ENCODE data around the gene RCAN1.

Gene RCAN1

DNA sequence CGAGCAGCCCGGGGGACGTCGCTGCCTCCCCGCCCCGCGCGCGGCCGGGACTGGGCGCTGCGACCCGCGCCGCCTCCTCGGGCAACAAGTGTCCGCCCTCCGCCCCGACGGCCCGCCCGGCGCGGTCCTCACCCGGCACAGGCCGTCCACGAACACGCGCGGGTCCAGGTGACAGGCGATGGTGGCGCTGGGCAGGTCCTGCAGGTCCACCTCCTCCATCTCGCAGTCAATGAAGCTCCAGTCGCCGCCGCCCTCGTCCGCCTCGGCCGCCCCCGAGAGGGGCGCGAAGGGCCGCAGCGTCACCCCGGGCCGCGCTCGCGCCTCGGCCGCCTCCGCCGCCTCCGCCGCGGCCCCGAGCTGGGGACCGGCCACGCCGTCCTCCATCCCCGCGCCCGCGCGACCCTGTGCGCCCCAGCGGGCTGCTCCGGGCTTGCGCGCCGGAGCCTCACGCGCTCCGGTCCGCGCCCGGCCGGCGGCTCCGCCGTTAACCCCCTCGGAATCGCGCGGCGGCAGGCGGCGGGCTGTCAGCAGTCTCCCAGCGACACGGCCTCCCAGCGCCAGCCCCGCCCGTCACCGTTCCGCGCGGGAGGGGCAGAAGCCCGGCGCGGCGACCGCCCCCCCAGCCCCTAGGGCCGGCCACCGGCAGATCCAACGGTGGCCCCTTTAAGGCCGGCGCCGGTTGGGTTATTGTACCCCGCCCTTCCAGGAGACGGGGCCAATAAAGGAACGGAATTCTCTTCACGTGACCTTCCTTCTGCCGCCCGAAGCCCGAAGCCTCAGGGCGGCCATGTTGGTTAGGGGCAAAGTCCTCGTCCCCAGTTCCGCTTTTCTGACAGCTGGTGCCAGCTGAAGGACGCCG is at the start of gene RCAN1:
TSS of gene RCAN1 (minus strand) at position 486 of the 859 bp plus-strand sequence. CDS start at position 384, 102 bp downstream.
- peak; percentile 81 for DNase-seq

DNA sequence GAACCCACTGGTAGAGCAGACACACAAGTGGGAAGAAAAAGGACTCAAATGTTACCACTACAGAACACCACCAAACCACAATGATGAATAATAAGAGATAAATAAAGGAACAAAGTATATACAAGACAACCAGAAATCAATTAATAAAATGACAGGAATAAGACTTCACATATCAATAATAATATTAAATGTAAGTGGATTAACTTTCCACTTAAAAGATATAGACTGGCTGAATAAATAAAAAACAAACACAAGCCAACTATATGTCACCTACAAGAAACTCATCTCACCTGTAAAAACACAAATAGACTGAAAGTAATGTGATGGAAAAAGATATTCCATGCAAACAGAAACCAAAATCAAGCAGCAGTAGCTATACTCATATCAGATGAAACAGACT is 46.9 kb upstream of the RCAN1 start:
- no peak for DNase-seq

- no peak for DNase-seq
Observed at GRCh38 chr21:34653522-34653921, 38.6 kb upstream of the RCAN1 start.

DNA sequence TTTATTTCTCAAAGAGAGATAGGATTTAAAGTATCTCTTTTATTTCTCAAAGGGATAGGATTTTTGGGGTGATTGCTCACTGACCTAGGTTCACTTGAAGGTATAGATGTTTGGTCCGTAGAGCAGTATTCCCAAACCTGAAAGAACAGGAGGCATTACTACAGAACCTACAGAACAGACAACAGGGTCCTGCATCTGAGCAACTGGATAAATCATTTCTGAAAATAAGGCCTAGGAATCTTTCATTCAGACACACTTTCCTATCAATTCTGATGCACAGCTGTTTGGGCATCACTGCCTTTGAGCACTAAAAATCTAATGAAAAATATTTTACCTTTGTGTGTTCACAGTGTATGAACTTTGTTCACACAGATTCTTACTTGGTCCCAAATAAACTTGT is 36.7 kb upstream of the RCAN1 start:
- no peak for DNase-seq

- DNase-seq = no peak
Observed at GRCh38 chr21:34650861-34651431, 36.0 kb upstream of the RCAN1 start.

- DNase-seq = no peak
Observed at GRCh38 chr21:34649400-34649799, 34.5 kb upstream of the RCAN1 start.

- no peak for DNase-seq
Observed at GRCh38 chr21:34648739-34649297, 33.9 kb upstream of the RCAN1 start.

- no peak for DNase-seq
Observed at GRCh38 chr21:34647555-34647954, 32.6 kb upstream of the RCAN1 start.

GRCh38 chr21:34644825-34645224 is 29.9 kb upstream of the RCAN1 start:
- no peak for DNase-seq

GRCh38 chr21:34642211-34643075 is 27.5 kb upstream of the RCAN1 start:
- DNase-seq = no peak

- DNase-seq = peak; percentile 66
Observed at GRCh38 chr21:34640858-34641257, 25.9 kb upstream of the RCAN1 start.

DNA sequence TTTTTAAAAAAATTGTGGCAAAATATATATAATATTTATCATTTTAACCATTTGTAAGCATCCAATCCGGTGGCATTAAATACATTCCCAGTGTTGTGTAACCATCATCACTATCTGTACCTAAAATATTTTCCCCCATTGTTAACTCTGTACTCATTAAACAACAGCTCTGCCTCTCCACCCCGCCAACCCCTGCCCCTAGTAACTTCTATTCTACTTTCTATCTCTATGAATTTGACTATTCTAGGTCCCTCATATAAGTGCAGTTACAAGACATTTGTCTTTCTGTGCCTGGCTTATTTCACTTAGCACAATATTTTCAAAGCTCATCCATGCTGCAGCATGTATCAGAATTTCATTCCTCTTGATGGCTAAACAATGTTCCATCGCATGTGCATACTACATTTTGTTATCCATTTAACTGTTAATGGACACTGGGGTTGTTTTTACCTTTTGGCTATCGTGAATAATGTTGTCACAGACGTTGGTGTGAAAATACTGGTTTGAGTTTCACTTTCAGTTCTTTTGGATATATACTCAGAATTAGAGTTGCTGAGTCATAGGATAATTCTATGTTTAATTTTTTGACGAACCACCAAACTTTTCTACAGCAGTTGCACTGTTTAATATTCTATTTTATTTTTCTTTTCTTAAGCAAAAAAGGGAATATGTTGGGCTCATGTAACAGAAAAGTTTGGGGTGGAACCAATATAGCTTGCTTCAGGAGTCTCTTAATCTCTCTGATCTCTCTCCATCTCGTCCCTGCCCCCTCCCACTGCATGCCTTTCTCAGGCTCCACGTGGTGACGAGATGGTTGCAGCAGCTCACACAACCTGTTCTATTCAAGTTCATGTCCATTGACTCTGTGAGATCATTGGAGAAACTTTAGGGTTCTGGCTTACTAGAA is 25.2 kb upstream of the RCAN1 start:
- DNase-seq = no peak

- no peak for DNase-seq
Observed at GRCh38 chr21:34639250-34639649, 24.3 kb upstream of the RCAN1 start.

DNA sequence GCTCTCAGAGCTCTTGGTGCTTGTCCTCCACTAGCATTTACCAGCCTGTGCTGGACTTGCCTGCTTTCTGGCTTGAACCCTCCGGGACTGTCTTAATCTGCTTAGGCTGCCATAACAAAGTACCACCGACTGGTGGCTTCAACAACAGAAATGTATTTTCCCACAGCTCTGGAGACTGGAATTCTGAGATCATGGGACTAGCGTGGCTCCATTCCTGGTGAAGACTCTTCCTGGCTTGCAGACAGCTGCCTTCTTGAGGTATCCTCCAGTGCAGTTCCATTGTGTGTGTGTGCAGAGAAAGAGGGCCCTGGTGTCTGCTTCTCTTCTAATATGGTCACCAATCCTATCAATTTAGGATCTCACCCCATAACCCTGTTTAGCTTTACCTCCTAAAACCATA is 22.0 kb upstream of the RCAN1 start:
- DNase-seq = no peak

GRCh38 chr21:34635307-34635706 is 20.4 kb upstream of the RCAN1 start:
- DNase-seq = no peak

GRCh38 chr21:34632498-34632897 is 17.6 kb upstream of the RCAN1 start:
- DNase-seq = no peak

GRCh38 chr21:34630536-34631143 is 15.7 kb upstream of the RCAN1 start:
- peak; percentile 25 for DNase-seq

- DNase-seq = no peak
Observed at GRCh38 chr21:34626131-34626530, 11.2 kb upstream of the RCAN1 start.

DNA sequence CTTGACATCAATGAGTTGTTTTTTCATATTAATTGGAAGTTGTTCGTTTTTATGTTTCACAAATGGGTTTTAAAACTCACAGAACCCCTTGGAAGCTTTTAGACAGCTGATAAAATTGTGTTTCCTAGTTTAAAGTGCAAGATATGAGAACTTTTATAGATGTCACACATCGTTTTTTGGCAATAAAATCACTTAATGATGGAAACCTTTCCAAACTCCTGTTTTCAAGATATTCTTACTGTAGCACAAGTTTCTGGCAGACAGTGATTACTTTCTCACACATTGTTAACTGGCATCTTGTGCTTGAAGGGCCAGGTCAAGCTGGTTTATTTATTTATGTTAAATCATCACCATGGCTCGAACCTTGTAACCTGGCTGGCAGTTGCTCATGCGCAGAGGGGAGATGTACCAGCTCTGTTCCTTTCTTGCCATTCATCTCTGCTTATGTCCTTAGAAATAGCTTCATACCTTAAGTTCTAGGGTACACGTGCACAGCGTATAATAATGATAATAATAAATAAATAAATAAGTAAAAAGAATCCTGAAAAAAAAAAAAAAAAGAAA is 10.2 kb upstream of the RCAN1 start:
- DNase-seq = no peak

DNA sequence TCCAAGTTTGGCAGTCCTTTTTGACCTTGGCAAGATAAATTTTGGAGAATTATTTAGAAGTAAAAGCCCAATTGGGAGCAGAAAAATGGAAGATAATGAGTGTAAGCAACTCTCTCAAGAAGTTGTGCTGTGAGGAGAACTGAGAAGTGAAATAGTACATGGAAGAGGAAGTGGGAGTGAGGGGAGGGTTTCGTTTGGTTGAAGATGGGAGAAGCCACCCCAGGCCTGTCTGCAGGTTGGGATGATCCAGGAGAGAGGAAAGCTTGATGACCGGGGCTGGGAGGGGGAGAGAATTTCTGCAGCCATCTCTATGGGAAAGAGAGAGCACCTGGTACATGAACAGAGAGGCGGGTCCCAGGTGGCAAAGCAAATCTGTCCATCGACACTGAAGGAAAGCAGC is 8.6 kb upstream of the RCAN1 start:
- DNase-seq = no peak
